NCI-H82 (cell line): ENCODE measurements around the gene LIPH.

Experiments
- DNase-seq: peaks from one replicate; lab custom pipeline; 2025; lab: John Stamatoyannopoulos, UW

Gene LIPH

DNA sequence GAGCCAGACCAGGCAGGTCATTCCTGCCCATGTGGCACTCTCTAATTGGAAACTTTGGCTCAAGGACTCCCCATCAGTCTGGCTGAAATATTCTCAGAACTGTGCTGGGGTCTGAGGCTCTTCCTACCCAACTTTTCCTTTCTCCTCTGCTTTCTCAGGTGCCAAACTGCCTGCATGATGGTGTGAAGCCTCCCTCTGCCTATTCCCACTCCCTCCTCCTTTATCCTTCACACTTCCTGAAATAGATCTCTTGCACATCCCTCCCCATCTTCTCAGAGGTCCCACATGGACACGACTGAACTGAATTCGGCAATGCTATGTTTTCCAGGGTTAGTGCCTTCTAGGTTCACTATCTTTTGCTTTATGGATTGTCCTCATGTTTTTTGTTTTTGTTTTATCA is 12.5 kb downstream of the LIPH start:
- DNase-seq: no peak

DNA sequence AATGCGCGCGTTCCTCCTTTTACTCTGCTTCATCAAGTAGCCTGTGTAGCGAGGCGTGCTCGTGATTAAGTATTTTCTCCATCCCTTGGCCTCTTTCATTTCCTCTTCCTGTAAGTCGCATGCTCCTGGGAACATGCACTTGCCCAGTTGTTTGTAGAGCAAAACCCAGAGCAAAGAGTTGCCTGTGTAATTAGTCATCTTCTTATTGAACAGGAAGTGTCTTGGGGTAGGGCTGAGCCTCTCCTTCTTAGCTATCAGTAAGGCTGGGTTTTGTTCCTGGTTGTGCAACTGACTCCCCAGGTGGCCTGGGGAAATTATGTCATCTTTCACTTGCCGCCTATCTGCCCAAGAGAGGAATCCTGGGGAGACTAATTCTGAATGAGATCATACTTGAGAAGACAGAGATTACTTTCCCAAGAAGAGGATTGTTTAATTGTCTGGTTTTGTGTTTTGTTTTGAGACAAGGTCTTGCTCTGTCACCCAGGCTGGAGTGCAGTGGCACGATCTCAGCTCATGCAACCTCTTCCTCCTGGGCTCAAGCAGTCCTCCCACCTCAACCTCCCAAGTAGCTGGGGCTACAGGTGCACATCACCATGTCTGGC is 14.9 kb downstream of the LIPH start:
- DNase-seq: no peak

DNA sequence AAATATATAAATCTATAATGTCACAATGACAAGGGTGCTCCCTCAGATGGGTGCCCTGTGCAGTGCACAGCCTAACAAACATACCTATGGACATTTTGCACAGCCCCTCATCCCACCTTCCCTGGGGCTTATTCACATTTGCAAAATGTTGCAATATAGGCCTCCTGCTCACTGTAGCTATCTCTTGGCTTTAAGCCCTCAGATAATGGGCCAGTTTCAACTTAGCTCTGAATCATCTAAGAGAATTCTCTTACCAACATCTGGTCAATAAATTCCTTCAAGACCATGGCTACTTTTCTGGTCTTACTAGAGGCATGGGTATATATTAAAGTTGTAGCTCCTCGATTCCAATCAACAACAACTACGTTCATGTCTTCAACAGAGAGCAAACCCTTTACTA is 17.9 kb downstream of the LIPH start:
- DNase-seq: no peak

DNA sequence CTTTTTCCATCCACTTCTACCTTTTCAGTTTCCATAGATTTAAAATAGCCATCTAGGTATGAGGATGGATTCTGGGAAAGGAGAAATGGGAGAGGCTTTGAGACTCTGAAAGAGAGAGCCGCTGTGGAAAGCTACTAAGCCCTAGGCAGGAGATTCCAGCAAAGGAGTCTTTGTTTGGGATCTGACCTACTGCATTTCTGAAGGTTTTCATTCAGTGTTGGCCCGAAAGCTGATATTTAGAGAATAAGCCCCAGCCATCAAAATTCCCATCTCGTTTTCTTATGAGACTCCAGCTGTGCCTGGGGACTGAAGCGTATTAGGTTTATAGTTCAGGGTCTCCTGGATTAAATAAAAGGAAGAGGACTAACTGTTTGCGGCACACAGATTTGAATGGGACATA is 19.5 kb downstream of the LIPH start:
- DNase-seq: no peak

DNA sequence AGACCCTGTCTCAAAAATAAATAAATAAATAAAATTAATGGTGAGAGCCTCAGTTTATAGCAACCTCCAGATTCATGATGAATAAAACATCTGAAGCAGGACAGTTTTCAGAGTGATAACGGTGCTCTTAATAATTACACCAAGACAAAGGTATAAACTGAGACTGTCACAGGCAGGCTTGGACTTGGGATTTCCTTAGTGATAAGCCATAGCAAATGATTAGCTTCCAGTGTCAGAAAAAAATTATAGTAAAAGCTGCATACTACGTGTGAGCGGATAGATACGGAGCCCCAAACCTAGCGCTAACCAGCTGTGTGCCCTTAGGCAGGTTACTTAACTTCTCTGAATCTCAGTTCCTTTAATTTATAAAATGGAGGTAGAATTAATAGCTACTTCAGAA is 21.5 kb downstream of the LIPH start:
- no peak for DNase-seq

DNA sequence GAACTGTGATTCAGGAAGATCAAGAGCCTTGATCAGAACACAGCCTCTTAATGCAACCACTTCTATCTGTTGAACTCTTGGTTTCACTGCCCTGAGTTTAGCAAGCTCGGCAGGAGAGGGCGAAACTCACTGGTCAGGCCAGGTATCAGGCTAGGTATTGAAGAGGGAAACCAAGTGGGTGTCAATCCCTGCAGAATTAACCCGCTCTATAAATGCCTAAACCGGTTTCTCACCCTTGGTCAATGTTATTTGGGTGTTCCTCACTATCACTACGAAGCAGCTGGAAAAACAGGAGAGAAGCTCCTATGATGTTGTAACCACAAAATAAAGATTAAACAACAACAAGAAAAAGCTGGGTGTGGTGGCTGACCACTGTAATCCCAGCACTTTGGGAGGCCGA is 23.9 kb downstream of the LIPH start:
- DNase-seq: no peak

DNA sequence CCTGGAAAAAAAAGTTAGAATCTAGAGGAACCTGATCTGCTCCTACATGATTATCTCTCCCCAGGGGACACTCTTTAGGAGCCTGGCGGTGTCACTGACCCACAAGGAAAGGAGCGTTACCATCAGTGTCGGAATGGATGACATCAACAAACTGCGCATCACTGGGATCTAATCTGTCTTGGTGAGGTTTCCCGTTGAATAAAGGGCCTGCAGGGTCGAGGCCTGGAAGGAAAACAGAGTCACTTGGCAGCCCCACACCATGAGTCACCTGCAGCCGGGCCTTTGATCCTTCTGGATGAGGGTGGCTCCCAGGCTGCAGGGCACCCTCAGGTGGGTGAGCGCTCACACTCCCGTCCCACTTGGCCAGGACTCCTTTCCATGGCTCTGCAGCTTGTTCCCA is 25.0 kb downstream of the LIPH start:
- DNase-seq: no peak

DNA sequence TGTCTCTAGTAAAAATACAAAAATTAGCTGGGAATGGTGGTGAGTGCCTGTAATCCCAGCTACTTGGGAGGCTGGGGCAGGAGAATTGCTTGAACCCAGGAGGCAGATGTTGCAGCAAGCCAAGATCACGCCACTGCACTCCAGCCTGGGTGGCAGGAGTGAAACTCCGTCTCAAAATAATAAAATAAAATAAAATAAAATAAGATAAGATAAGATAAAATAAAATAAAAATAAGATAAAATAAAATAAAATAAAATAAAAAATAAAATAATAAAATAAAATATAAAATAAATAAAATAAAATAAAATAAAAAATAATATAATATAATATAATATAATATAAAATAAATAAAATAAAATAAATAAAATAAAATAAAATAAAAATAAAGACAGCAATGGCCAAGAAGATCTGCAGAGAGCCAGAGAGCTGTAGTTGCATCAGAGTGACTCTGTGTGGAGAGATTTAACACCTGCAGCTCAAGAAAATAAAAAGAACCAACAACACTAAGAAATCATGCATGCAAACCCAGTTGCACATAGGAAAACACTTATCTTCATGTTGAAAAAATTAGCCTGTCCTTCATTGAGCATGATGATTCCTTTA is 25.9 kb downstream of the LIPH start:
- no peak for DNase-seq

DNA sequence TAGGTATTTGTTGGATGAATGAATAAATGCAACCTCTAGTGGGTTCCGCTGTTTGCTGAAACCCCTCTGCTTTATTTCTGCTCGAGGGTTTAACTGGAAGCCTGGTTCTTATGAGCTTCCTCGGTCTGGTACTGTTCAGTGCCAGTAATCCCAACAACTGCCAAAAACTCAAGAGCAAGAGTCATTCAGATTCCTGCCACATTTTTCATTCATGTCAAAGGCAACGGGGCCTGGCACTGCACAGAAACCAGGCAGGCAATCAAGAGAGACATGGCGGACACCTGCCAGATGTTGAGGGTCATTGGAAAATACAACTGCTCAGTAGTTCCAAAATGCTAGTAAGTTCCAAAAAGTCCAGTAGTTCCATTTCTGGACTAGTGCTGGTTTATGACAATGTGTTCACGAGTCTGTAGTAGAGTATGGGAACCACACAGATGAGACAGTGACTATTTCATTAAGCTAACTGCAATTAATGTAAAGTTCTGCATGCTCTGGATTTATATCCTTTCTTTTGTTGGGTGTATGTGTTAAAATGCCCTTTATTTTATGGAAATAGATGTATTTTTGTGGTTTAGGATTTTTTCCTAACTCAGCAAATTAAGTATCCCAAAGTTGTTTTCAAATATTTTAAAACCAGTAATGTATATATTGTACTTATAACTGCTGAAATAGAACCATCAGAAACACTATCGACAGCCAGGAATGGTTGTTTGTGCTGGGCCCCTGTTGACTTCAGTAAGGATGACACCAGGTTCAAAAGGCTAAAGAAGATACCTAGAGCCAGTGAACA is 30.8 kb downstream of the LIPH start:
- DNase-seq: no peak

DNA sequence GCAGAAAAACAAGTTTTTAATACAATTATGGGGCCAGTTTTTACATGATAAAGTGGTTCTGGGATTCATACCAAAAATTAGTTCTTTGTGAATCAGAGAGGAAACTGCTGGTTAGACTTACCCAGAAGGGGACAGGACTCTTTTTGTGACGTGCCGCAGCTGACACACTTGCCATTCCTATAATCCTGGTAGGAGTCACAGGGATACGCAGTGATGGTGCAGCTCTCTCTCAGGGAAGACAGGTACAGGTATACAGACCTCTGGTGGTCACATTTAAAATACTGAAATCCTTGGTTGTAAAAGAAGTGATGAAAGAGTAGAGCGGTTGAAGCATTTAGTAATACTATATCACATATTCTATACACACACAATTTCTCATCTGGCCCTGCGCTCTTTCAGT is 33.4 kb downstream of the LIPH start:
- peak; percentile 53 for DNase-seq

DNA sequence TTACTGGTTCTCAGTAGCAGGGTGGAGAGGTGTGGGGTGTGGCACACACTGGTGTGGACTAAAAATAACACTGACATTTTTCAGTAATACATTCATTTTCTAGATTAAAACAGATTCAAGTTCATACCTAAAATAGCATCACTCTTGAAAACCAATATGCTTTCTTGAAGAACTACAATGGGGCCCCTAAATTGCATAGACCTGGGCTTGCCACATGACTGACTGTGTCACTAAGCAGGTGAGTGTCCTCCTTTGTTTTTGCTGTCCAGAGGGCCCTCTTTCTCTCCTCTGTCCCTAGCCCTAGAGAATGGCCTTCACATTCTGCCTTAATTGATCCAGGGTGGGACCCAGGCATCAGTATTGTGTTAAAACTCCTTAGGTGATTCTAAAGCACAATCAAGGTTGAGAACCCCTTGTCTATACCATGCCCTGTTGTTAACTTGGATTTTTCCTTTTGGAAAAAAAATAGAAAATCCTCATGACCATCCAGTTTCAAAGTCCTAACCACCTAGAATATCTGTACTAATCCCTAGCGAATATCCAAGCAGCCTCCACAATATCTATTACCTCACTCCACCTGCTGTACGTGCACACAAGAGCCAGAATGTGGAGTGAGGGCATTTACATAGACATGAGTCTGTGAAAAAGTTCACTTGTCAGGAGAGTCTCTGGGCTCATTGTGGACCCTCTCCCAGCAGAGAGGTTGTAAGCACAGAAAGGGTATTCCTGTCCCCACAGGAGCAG is 34.8 kb downstream of the LIPH start:
- no peak for DNase-seq

DNA sequence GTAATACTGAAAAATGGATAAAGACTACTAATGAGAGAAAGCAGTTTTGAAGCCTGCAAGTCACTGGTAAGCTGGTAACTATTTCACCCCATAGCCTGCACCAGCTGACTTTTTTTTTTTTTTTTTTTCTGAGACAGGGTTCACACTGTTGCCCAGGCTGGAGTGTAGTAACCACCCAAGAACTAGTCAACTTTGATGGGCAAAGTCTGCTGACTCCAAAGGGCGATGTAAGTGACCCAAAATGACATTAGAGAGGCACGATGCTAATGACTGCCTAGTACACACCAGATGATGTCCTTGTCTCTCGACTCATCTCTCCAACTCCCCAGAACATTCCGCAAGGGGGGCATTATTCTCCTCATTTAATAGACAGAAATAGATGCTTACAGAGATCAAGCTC is 40.7 kb downstream of the LIPH start:
- DNase-seq: no peak

DNA sequence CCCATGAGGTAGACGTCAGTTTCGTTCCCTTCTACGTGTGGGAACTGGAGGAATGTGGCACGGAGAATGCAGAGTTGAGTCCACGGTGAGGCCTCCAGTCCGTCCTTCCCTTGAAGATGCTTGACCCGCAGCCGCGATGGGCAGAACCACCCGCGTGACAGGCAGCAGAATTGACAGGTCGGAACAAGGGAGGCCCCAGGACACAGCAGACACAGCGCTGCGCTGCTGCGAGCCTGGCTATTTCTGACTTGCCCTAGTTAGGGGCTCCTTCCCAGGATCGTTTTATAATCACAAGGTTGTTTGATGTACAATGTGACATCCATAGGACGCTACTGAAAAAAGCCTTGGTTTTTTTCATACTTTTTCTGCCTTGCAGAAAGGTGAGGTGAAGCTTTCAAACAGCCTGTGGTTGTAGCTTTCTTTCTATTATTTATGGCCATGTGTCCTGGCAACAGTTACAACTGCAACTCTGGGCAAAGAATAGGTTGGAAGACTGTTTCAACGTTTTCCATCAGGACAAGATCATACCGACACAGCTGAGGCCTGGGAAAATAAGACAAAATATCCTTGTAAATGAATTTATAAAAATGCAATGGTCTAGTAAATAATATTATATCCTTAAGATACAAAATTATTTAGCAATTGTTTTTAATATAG is 43.9 kb downstream of the LIPH start:
- DNase-seq: no peak

DNA sequence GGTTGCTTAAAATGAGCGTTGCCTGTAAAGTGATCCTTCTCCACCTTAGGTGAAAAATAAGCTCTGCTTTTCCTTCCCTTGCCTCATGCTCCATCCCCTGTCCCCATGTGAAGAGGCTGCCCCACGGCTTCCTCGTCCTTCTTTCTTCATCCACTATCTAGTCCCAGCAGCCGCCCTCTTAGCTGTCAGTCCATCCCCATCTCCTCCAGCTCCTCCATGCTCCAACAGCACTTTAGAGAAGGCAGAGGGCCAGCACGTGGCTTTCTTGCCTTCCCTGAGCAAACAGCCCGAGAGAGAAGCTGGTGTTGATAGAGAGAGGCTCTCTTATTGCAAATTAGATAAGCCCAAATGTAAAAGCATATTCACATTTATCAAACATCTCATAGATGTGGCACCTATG is 44.5 kb downstream of the LIPH start:
- no peak for DNase-seq

DNA sequence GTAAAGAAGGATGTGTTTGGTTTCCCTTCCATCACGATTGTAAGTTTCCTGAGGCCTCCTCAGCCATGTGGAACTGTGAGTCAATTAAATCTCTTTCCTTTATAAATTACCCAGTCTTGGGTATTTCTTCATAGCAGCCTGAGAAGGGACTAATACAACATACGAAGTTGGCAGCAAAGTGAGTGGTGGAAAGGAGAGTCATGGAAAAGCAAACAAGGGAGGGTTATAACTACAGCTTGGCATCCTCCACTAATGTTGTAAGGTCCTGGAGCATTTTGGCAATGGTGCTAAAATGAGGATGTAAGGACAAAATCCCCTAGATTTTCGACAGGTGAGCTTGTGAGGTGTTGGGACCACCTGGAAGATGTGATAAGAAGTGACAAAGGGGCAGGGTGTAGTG is 47.8 kb downstream of the LIPH start:
- DNase-seq: no peak

DNA sequence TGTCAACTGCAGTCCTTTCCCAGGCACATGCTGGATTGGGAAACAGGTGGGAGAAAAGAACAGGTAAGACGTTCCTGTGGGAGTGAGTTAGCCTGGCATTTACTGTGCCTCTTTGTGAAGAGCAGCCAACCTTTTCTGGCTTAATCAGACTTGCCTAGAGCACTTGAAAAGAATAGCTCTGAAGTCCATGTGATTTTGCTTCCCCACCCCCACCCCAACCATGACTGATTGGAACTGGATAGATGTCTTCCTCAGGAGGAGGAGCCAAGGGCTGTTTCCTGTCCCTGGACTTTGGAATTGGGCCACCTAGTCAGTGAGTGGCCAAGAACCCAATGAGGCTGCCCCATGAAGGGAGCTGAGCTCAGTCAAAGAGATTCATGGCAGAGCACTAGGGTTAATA is 48.9 kb downstream of the LIPH start:
- DNase-seq: no peak

DNA sequence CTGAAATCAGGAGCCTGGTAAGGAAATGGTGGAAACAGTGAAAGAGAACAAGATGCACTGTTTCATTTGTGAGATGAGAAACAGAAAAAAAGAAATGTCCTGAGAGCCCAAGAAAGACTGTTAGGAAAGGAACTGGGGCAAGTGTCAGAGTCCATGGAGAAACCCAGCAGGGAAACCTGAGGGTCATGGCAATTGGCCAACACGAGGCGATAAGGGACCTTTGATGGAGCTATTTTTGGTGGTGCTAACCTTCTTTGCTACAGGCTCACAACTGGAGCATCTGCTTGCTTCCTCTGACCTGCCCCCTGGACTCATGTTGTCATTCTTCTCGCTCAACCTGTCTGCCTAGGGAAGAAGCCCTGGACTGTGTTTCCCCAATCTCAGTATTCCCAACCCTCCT is 49.4 kb downstream of the LIPH start:
- no peak for DNase-seq

DNA sequence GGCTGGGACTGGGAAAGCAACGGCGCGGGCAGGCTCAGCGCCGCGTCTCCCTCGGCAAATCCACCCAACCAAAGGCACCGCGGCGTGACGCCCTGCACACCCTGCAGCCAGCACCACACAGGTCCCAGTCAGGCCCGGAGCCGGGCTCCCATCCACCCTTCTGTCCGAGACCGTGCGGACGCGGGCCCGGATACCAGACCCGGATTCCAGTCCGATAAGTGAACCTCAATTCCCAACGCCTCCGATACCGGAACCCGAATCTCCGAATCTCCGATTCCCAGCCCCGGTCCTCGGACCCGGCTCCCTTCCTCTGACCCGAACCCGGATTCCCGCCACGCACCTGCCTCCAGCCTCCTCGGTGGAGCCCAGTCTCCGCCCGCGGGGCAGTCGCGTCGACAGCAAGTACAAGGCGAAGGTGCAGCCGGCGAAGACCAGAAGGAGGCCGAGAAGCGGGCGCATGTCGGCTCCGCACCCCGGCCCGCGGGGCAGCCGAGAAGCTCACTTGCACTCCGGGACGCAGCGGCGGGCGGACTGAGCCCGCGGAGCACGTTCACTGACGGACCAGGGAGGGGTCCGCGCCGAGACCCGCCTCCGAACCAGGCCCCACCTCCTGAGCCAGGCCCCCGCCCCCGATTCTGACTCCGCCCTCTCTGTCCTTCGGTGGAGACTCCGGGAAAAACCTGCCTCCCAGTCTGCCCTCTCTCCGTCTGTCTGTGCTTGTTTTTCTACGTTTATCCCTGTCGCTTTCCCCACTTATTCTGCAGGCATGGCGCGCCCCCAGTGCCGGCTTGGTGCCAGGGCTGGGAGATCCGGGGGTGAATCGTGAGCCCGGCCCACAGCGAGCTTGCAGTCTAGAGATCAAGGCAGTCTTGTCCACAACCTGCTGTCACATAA is 53.6 kb downstream of the LIPH start, which contains the start of gene TMEM41A:
TSS of gene TMEM41A (minus strand) at position 533 of the 894 bp plus-strand sequence. CDS start at position 459, 74 bp downstream.
- DNase-seq: peak; percentile 97

DNA sequence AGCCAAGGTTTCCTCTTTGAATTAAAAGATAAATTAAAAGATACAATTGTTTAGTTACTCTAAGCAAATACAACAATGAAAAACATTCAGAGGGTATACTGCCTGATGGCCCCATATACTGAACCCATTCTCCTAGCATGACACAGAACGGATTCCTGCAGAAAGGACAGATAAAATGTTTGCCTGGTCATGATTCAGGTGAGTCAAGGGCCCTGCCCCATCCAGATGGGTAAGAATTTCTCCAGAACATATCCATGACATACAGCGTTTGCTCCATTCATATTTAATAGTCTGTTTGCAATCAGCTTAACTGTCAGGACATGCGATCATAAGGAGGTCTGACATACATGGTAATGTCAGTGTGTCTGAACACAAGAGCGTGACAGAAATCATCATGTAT is 62.1 kb downstream of the LIPH start:
- DNase-seq: no peak

DNA sequence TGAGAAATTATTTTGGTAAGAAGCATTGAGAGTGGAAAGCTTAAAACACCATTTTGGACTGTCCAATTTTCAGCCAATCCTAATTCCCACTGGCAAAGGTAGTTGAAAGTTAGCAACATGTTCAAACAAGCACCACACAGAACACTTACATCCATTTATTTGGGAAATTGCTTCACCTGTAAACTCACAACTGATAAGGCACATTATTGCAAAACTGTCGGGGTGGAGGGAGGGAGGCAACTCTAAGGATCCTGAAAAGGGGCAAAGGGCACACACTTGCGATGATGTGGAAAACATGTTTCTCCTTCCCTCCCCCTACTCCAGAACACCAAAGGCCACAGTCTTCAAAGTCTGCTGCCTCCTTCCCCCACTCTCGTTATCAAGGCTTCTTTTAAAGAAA is 62.9 kb downstream of the LIPH start:
- DNase-seq: no peak

DNA sequence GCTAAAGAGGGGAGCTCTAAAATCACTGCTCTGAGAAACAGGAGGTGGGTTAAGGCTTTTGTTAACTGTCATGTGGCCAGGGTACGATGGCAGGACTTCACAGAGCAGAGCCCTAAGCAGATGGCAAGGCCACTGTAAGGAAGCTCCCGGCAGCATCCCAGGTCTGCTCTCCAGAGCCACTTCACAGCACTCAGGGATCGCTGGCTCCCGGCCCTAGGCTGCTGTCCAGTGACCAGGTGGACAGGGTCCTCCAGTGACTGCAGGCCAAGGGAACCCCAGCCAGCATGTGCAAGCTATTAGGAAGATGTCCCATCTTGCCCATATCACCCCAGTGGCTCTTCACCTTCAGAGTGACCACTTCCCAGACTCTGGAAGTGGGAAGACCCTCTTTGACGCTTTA is 63.9 kb downstream of the LIPH start:
- no peak for DNase-seq
